COR-L47 (cell line): ENCODE data around the gene RPRD1B.

ENCODE experiments used
- DNase-seq: peaks from one replicate; lab custom pipeline; 2025; lab: John Stamatoyannopoulos, UW

RPRD1B gene

GRCh38 chr20:38123021-38123587 is 89.6 kb downstream of the RPRD1B start:
- no peak for DNase-seq

DNA sequence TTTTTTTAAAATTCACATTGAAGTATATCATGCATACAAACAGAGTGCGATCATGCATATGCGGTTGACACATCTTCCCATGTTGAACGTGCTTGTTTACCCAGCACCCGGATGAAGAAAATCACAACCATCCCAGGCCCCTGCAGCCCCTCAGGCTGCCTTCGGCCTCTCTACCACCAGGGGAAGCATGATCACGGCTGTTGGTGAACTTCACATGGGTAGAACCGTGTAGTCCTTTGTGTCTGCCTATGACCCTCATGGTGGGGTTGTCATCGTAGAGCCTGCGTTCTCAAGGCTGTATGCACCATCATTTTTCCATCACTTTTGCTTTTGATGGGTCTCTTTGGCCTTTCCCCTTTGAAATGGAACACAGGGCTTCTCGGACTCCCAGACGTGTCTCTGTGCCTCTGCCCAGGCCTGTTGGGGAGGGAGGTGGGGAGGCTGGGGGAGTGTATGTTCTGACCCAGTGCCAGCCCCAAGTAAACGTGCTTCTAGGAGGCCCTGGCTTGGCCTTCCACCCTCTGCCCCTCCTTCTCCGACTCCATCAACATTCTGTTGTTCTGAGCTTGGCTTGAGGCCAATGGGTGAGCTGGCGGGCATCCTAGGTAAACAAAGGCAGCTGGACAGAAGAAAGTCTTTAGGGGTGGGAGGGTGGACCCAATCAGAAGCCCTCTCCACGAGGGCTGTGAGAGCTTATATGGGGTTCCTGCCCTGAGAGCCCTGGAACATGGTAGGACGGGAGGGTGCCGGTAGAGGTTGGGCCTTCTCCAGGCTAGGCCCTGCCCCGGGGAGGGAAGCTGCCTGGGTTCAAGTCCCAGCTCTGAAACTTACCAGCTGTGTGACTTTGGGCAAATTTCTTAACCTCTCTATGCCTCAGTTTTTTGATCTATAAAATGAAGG is 91.9 kb downstream of the RPRD1B start:
- DNase-seq: peak; percentile 60

GRCh38 chr20:38126146-38126921 is 92.8 kb downstream of the RPRD1B start:
- DNase-seq: no peak

DNA sequence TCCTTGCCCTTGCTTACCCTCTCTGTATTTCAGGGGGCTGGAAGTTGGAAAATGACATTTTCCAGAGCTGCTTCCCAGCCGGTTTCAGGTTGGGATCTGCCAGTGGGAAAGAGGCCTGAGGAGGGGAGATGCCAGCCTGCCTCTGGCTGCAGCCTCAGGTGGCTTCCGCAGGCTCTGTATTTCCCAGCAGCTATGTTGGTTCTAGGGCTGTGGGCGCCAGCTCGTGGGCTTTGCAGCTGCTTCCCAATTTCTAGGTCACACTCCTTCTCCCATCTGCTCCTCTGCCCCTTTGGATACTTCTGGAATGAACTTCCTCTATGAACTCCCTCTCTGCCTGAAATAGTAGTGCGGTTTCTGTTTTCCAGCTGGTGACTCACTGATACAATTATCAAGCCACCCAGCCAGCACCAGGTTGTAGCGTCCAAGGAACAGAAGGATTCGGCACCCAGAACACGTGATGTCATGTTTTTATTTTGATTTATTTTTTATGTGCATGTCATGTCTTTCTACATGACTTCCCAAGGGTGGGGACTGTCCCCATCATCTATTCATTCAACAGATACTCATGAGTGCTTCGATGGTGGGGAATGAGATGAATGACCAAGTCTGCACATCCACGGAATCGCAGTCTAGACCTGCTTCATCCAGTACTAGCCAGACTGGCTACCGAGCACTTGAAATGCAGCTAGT is 93.5 kb downstream of the RPRD1B start:
- DNase-seq: no peak

DNA sequence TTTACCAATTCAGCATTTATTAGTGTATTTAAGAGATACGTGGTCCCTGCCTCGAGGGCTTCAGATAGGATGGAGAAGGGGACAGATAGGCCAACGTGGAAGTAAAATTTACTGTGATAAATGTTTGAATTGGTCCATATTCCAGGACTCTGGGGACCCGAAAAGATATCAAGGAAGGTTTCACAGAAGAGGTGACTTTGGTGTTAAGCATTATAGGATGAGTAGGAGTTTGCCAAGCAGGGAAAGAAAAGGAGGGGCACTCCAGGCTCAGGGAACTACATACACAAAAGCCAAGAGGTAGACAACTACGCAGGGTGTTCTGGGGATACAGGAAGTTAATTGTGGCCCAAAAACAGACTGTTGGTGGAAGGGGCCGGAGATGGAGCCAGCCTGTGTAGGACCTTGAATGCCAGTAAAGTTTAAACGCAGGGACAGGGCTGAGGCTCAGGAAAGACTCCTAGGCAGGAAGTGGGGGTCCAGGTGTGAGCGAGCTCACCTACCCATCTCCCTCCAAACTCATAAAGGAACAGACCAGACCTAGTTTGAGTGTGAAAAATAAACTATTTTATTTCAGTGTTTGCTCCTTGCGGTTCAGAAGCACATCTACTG is 94.5 kb downstream of the RPRD1B start:
- DNase-seq: no peak

DNA sequence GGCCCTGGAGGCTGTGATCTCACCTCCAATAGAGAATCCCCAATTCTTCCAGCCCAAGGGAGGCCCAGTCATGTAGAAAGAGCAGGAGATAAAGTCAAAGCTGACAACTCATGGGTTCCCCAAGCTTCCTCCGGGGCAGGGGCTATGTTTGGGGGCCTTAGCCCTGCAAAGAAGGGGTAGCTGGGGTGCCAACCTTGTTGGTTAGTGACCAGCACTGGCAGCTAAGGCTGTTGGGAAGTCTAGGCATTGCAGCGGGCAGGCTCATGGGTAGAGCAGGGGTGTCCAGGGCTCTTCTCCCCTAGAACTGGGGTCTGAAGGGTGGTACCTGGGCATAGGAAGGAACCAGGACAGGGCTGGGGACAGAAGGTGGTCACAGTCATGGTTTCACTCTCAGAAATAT is 95.1 kb downstream of the RPRD1B start:
- DNase-seq: no peak

- DNase-seq: no peak
These were observed 95.8 kb downstream of the RPRD1B start for GRCh38 chr20:38129248-38129865.

GRCh38 chr20:38129893-38130609 is 96.5 kb downstream of the RPRD1B start:
- no peak for DNase-seq

DNA sequence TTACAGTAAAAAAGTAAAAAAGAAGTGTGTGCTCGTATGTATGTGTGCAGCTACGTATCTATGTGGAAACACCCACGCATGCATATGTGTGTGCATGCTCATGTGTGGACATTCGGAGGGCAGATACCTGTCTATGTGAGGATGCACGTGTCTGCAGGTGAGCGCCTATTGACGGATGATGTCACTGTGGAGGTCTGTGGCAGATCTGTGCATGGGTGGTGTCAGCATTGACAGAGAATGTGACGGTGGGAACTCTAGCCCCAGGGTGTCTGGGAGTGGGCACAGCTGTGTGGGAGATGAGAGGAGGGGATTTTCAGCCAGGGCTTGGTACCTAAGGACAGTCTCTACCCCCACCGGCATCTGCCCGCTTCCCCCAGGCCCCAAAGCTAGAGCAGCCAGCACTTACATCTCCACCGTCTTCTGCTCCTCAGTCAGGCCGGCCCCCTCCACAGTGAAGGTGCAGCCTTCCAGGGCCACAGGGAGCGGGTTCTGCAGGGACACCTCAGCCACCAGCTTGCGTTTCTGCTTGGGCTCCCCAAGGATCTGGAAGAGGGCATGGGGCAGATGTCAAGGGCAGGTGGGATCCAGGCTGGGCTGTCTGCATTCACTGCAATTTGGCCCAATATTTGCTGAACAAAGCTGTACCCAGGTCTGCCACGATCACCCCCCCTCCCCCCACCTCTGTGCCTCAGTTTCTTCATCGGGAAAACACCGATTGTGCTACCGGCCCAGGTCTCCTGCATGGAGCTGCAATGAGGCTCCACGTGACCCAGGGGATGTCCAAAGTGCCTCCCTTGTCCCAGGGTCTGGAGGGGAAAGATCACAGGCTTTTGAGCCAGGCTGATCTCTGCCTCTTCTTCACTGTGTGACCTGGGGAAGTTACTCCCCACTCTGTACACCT is 97.4 kb downstream of the RPRD1B start:
- no peak for DNase-seq

- no peak for DNase-seq
These were observed 98.1 kb downstream of the RPRD1B start for GRCh38 chr20:38131588-38132121.

DNA sequence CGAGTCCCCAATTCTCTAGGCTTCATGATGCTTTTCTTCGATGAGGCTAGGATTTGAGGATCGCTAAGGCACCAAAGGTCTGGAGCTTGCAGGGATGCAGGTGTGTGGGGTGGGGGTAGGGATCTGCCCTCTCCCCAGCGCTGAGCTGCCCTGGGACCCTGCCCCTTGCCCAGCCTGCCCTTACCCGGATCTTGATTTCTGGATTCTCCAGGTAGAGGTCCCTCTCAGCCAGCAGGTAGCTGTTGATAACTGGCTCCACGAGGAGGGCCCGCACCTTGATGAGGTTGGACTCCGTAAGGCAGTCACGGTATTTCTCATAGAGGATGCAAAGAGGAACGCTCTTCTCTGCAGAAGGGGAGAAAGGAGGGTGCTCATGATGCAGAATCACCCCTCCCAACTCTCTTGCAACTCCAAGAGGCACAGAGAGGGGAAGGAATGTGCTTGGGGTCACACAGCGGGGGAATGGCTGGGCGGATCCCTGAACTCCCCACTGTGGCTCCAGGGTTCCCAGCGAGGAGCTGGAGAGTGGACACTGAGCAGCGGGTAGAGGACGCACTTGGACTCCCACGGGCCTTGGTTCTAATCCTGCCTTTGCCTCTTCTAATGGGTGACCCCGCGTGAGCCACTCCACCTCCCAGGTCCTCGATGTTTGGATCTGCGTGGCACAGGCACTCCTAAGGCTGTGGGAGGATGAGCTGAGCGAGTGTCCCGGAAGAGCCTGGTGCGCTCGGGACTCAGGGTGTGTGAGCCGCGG is 98.8 kb downstream of the RPRD1B start:
- no peak for DNase-seq

GRCh38 chr20:38132910-38133501 is 99.5 kb downstream of the RPRD1B start:
- DNase-seq: no peak

DNA sequence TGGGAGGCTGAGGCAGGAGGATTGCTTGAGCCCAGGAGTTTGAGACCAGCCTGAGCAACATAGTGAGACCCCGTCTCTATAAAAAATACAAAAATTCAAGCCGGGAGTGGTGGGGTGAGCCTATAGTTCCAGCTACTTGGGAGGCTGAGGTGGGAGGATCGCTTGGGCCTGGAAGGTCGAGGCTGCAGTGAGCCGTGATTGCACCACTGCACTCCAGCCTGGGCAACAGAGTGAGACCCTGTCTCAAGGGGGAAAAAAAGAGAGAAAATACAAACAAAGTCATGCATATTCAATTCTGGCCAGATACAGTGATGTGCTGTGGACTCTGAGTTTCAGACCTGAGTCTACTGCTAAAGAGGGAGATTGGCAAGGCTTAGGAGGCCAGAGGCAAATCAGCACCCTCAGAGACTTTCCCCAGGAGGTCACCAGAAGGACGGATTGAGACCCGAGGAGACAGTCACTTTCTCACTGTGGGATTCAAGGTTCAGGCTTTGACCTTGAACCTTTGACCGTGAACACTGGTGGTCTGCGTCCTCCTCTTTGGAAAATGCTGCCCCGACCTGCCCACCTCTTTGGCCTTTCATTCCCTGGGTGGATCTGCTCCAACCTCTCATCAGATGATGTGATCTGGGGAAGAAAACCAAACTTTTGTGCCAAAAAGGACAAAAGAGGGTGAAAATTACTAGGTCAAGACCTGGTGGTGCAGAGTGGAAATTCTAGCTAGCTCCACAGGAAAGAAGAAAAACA is 100.3 kb downstream of the RPRD1B start:
- no peak for DNase-seq

DNA sequence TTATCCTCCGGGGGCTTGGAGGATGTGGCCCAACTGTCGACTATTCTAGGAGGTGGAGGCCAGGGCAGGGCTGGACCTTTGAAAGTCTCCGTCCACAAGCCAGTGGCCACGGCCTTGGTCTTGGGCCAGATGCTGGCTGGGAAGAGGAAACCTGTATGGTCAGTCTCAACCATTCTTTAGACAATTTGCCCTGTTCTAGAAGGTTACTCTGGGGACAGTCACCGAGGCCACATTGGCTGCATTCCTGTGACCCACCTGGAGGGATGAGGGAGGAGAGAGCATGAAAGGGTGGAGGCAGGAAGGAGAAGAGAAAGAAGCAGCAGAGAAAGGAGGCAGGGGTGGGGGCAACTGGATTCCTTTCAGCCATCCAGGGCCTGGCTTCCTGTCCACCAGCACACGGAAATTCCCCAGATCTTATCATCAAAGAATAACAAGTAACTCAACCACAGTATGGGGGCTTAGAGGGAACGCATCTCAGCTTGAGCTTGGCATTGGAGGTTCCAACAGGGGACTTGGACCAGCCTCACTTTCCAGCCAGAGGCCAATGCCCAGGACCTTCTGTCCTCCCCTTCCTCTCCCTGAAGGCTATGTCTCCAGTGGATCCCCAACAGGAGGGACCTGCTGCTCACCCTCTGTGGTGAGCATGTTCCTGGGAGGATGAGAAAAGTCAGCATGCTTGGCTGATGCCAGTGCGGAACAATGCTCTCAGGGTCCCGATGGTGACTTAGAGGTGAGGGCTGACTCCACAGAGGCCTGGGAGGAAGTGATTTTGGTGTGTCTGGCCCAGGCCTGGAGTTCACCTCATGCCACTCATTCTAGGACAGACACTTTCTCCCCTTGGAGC is 101.1 kb downstream of the RPRD1B start:
- no peak for DNase-seq

- no peak for DNase-seq
These were observed 101.7 kb downstream of the RPRD1B start for GRCh38 chr20:38135271-38135650.

DNA sequence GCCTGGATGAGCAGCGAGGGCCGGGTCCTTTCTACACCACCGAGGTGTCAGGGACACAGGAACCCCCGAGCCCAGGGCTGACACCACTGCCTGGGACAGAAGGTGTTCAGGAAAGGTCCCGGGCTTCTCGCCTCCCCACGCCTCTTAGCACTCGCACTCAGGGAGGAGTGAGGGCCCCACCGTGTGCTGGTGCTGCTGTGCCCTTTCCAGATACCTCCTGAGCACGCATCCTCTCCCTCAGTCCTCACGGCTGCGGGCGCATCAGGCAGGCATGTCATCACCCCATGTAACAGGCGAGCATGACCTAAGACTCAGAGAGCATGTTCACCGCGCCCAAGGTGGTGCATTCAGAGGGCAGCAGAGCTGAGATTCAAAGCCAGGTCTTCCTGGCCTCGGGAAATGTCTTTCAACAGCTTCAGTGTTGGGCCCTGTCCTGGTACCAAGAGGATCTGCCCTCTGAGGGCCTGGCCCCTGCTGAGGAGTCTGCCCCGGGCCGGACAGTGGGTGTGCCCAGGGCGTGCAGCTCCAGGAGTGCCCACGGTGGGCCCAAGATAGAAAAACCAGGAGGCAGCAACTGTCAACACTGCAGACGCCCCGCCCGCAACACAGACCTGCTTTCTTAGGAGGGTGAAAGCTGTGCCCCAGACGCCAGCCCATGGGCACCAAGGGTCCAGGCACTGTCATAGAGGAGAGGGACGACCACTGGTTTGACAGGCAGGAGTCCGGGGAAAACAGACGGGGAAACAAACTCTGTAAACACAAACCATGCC is 102.3 kb downstream of the RPRD1B start:
- DNase-seq: no peak
